AG10803 (cell line): ENCODE measurements around the gene SLC44A1.

ENCODE experiments used
- DNase-seq: peaks from one replicate; pipeline ENCODE4 v3.0.0; 2010; ENCODE audit warnings: low read depth
- H3K4me3 ChIP-seq: 2 replicates; pipeline ENCODE4 v1.5.1; 2011; ENCODE audit warnings: mild to moderate bottlenecking, low read length, control low read depth
- CTCF ChIP-seq: conservative IDR thresholded peaks from 2 replicates; pipeline ENCODE4 v1.5.1; 2011; ENCODE audit warnings: mild to moderate bottlenecking, low read length, control low read depth, inconsistent platforms

Gene SLC44A1

DNA sequence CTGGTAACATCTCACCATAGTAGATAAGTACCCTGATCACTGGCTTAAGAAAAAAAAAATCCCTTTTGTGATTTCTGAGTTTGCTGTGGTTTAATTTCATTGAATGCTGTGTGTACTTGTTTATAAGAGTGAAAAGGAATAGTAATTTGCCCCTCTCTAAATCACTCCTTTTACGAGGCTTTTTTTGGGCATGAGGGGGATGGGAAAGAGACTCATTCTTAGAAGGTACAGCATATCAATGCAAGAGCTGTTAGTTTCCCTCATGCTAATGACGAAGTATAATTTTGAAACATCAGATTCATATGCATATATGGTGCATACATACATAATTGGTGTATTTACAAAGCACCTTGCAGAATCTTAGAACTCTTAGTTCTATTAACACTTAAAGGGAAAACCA, 2.4 kb upstream of the SLC44A1 start:
- peak overlapping the region; percentile 46 for H3K4me3 ChIP-seq
- DNase-seq: no peak
- no peak for TF ChIP-seq CTCF

GRCh38 chr9:105242557-105242956, 1.9 kb upstream of the SLC44A1 start:
- TF ChIP-seq CTCF: no peak
- DNase-seq: no peak
- H3K4me3 ChIP-seq: peak overlapping the region; percentile 46

- peak; percentile 91 for DNase-seq
- no peak for TF ChIP-seq CTCF
- H3K4me3 ChIP-seq: peak overlapping the region; percentile 46
Observed at GRCh38 chr9:105243015-105243686, 1.3 kb upstream of the SLC44A1 start.

- no peak for DNase-seq
- H3K4me3 ChIP-seq: peak overlapping the region; percentile 77
- TF ChIP-seq CTCF: no peak
Observed at GRCh38 chr9:105244734-105245028, 230 bp downstream of the SLC44A1 start.

DNA sequence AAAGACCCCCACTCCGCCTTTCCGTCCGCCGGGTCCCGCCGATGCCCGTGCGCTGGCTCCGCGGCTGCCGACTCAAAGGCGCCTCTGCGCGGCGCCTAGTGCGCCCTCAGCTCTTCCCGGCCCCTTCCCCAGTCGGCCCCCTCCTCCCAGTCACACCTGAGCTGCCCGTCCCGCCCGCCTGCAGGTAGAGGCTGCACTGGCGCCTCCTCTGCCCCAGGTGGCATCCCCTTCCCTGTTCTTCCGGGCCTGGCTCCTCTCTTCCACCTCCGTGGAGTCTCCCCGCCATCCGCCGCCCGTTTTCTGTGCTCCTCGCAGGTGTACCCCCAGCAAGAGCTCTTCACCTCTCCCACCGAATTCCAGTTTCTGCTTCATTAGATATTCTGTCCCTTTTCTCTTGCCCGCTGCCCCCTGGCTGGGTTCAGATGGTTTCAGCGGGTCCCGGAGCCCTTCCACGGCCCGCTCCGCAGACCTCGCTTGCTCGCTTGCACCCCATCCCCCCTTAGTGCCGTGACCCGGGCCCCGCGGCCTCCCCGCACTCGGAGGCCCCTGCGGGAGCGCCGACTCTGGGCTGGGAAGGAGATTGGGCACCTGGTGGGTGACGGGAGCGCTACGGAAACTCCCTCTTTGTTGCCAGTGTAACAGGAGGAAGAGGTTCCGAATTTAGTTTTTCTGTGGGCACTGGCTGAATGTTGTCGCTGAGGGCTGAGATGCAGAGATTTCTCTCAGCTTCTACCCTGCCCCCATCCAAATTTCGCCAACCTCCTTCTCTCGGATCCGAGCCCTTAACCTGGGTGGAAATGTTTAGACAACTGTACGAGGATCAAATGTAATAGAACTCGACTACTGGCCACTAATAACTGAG, 809 bp downstream of the SLC44A1 start:
- DNase-seq: peak; percentile 30
- peak overlapping the region; percentile 77 for H3K4me3 ChIP-seq
- no peak for TF ChIP-seq CTCF

GRCh38 chr9:105245891-105246161, 1.4 kb downstream of the SLC44A1 start:
- peak overlapping the region; percentile 77 for H3K4me3 ChIP-seq
- TF ChIP-seq CTCF: no peak
- no peak for DNase-seq

DNA sequence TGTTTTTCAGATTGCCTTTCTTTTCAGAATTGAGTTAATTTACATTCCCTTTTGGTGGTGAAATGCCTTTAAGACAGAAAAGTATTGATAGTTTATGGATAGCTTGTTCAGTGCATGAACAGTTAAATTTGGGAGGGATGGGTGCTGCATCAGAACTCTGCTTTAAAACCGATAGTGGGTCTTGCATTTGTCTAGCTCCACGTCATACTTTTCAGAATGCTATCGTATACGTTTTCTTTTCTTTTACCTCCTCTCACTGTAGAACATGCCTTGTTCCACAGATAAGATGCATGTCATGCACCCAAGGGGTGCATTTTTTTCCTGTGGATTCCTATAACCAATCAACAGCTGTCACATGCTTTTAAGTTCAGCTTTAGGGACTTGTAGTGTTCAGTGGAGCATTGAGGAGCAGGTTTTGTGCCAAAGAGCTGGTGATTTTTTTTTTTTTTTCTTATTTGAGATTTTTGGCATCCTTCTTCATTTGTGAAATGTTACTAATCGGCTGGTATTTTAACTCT, 2.3 kb downstream of the SLC44A1 start:
- DNase-seq: no peak
- peak overlapping the region; percentile 21 for H3K4me3 ChIP-seq
- no peak for TF ChIP-seq CTCF
